Astrocyte of the cerebellum (primary cell): Measurements from ENCODE around the gene KRTAP2-2.
A peak's percentile ranks its signal among the peaks of the same experiment; 100 is the strongest.
"Not testable (repeated sequence)": the region's sequence is repeated elsewhere in the genome, so short reads cannot be mapped to it uniquely, and the experiment has no call there.

ENCODE experiments used
- DNase-seq: peaks from one replicate; pipeline ENCODE4 v3.0.0-alpha.2; 2011; ENCODE audit warnings: low read depth
- H3K4me3 ChIP-seq: 2 replicates; pipeline ENCODE4 v1.5.1; 2011; ENCODE audit warnings: mild to moderate bottlenecking, low read depth, low read length, moderate library complexity
- in situ Hi-C: cut with HindIII; loops from 2 replicates; pipeline ENCODE4 v1.10.0; 2017; ENCODE audit warnings: low sequenced_read_pairs
- TF ChIP-seq, protein P1 (sequence below): IDR thresholded peaks from 2 replicates; pipeline ENCODE4 v1.5.1; 2012; ENCODE audit warnings: low read length, low read depth, moderate library complexity, mild to moderate bottlenecking; ENCODE audit errors: missing control alignments

KRTAP2-2 gene

DNA sequence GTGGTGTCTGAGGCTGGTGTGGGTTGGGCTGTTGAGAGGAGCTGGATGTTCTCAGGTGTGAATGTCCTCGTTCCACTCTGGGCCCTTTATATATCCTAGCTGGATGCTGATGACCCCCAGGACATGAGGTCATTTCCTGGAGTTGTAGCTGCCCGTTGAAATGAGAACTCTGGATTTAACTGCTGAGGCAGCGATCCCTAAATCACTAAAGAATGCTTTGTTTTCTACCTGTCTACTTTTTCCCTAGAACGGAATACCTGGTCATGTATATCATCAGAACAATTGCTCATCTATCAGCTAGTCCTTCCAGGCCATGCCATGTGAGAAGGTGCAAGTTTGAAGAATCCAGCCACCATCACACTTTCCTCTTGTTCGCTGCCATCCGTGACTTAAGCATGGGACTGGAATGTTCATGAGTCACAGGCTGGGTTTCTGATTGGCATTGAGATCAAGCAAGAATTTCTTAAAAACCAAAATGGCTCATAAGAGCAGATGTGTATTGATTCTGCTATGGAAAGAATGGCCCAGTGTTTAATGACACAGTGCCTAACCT is 5.1 kb upstream of the KRTAP2-2 start, which contains the start of gene KRTAP2-3:
Gene KRTAP2-3, minus strand, starts transcription at position 63 of the 553 bp plus-strand sequence. CDS start 64 bp downstream, outside the sequence.
- in situ Hi-C loops: no loop called here
- TF ChIP-seq, protein P1, sequence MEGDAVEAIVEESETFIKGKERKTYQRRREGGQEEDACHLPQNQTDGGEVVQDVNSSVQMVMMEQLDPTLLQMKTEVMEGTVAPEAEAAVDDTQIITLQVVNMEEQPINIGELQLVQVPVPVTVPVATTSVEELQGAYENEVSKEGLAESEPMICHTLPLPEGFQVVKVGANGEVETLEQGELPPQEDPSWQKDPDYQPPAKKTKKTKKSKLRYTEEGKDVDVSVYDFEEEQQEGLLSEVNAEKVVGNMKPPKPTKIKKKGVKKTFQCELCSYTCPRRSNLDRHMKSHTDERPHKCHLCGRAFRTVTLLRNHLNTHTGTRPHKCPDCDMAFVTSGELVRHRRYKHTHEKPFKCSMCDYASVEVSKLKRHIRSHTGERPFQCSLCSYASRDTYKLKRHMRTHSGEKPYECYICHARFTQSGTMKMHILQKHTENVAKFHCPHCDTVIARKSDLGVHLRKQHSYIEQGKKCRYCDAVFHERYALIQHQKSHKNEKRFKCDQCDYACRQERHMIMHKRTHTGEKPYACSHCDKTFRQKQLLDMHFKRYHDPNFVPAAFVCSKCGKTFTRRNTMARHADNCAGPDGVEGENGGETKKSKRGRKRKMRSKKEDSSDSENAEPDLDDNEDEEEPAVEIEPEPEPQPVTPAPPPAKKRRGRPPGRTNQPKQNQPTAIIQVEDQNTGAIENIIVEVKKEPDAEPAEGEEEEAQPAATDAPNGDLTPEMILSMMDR: no peak
- no peak within 1 kb of the TSS for H3K4me3 ChIP-seq
- DNase-seq: peak; percentile 82

DNA sequence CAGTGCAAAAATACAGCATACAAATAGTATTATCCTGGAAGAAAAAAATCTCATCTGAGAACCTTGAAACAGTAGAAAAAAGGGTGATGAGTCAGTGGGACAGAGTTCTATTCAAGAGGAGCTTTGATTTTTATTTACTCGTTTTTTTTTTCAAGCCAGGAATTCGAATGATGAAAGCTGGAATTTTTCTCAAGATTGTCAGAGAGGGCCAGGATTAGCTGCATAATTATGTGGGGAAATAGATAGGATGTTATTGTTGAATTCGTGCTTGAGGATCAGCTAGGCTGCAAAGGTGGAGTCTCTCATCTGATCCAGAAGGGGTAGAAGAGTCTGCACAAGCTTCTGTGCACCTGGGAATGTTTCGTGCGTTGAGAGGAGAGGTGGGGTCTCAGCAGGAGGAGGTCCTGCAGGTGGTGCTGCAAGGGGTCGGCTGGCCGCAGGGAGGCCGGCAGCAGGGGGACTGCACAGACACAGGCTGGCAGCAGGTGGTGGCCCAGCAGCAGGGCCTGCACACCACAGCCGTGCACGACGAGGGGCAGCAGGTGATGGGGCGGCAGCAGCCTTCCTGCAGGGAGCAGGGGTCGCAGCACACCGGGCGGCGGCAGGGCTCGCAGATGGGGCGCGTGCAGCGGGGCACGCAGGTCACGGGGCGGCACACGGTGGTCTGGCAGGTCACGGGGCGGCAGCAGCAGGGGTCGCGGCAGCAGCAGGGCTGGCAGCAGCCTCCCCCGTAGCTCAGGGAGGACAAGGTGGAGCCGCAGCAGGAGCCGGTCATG is 4.4 kb upstream of the KRTAP2-2 start:
- in situ Hi-C loops, H3K4me3 ChIP-seq: not testable (repeated sequence)
- DNase-seq: peak; percentile 57

DNA sequence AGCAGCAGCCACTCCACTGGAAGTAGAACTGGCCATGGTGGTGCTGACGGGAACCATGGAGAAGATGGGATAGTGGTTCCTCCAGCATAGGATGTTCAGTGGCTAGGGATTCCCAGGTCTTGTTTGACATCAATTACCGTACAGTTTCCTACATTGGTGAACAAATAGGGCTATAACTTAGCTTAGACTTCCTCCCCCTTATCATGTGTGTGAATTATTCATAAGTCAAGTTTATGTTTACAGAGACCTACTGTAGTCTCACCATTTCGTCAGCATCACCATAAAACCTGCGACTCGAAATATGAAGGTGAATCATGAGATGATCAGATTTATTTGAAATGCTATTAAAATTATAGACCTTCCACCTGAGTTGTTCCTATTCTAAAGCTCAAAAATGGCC is 3.7 kb upstream of the KRTAP2-2 start:
- TF ChIP-seq, protein P1: no peak
- in situ Hi-C loops: no loop called here
- no peak for DNase-seq
- no peak overlapping the region for H3K4me3 ChIP-seq

DNA sequence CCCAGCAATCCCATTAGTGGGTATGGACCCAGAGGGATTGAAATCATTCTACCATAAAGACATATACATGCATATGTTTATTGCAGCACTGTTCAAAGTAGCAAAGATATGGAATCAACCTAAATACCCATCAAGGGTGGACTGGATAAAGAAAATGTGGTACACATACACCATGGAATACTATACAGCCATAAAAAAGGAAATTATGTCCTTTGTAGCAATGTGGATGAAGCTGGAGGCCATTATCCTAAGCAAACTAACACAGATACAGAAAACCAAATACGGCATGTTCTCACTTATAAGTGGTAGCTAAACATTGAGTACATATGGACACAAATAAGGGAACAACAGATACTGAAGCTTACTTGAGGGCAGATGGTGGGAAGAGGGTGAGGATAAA is 2.5 kb upstream of the KRTAP2-2 start:
- no peak for DNase-seq
- H3K4me3 ChIP-seq: no peak overlapping the region
- in situ Hi-C loops: no loop called here
- TF ChIP-seq, protein P1: no peak

DNA sequence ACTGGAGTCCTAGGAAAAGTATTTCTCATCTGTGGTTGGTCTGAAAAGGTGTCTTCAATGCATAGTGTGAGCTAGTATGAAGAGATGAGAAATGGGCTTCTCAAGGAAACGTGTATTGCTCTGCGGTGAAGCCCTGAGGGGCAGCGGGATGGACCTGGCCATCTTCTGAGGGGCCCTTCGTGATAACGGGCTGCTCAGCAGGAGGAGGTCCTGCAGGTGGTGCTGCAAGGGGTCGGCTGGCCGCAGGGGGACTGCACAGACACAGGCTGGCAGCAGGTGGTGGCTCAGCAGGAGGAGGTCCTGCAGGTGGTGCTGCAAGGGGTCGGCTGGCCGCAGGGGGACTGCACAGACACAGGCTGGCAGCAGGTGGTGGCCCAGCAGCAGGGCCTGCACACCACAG is 474 bp downstream of the KRTAP2-2 start:
- in situ Hi-C loops, H3K4me3 ChIP-seq, DNase-seq: not testable (repeated sequence)

DNA sequence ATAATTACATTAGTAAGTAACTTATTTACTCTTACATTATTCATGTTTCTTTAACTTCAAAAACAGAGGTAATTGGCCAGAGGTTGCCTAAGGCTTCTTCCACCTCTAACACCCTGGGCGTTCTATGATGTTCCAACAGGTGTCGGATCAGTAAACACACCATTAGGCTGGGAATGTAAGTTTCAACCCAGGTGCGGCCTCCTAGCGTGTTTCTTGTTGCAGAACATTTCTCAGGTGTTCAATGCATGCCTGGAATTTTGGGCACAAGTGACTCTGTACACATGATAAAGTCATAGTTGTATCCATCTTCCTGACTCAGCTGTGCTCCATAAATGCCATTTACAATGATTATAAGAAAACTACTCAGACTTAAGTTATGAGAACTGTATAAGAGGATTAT is 1.0 kb downstream of the KRTAP2-2 start:
- no peak for DNase-seq
- no peak overlapping the region for H3K4me3 ChIP-seq
- in situ Hi-C loops: no loop called here
- TF ChIP-seq, protein P1: no peak

DNA sequence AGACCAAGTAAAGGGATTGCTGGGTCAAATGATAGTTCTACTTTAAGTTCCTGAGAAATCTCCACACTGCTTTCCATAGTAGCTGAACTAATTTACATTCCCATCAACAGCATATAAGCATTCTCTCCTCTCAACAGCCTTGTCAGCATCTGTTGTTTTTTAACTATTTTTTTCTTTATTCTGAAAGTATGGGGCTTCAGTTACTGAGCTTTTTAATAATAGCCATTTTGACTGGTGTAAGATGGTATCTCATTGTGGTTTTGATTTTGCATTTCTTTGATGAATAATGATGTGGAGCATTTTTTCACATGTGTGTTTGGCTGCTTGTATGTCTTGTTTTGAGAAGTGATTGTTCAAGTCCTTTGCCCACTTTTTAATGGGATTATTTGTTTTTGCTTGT is 2.5 kb downstream of the KRTAP2-2 start:
- TF ChIP-seq, protein P1: no peak
- in situ Hi-C loops: no loop called here
- no peak overlapping the region for H3K4me3 ChIP-seq
- no peak for DNase-seq
